SK-N-SH (cell line): Measurements from ENCODE around the gene PPP1R12B. TPM values are rescaled to one million over a fixed set of nuclear protein-coding genes. Genes with fewer than 3 reads are reported as not detected.

Experiments
- CTCF ChIA-PET: fragments of 300-600, 350-600 bp; formaldehyde crosslinking; extraction: SDS; loops from one replicate; lab custom pipeline; 2021; lab: Yijun Ruan, JAX
- POLR2A ChIA-PET: fragments of 350-600 bp; sonication (Branson Sonifier 250); formaldehyde crosslinking; extraction: SDS; loops from one replicate; lab custom pipeline; 2020; ENCODE audit warnings: antibody characterized with exemption, inconsistent platforms; lab: Yijun Ruan, JAX
- DNase-seq: peaks from one replicate; pipeline ENCODE4 v3.0.0; 2012
- H2AFZ ChIP-seq: fragments of 200-600 bp; sonication (generic); 2 replicates; pipeline ENCODE4 v1.8.1; 2016; ENCODE audit warnings: antibody characterized with exemption, mild to moderate bottlenecking, low read depth
- H3F3A ChIP-seq: fragments of 200-600 bp; sonication (generic); replicated peaks from 2 replicates; pipeline ENCODE3; 2016; ENCODE audit warnings: antibody characterized with exemption, mild to moderate bottlenecking; ENCODE audit not compliant: insufficient read depth
- H3K27ac ChIP-seq, 2 experiments: fragments of 200-500 bp in 1 of 2; fragments of 200-600 bp in 1 of 2; sonication (Bioruptor generic) in 1 of 2; sonication (generic), shearing (Covaris generic) in 1 of 2; 2 replicates each; pipeline versions ENCODE4 v1.5.1 to v1.6.1; 2014 to 2016; ENCODE audit warnings: low read depth in 2 of 2, inconsistent platforms in 1 of 2, low read length in 1 of 2, mild to moderate bottlenecking in 1 of 2, mixed read lengths in 1 of 2
- H3K27me3 ChIP-seq: fragments of 200-600 bp; sonication (generic), shearing (Covaris generic); 2 replicates; pipeline ENCODE4 v1.6.1; 2016; ENCODE audit warnings: mixed run types; ENCODE audit not compliant: insufficient read depth
- H3K36me3 ChIP-seq, 2 experiments: fragments of 200-500 bp in 1 of 2; fragments of 200-600 bp in 1 of 2; sonication (Bioruptor generic) in 1 of 2; sonication (generic) in 1 of 2; replicated peaks in 1 of 2; 2 replicates each; pipeline versions ENCODE3 to v1.5.1; 2014 to 2016; ENCODE audit warnings: low read length in 1 of 2, mild to moderate bottlenecking in 1 of 2; ENCODE audit not compliant: insufficient read depth in 2 of 2, control insufficient read depth in 1 of 2
- H3K4me1 ChIP-seq, 2 experiments: fragments of 200-500 bp in 1 of 2; fragments of 200-600 bp in 1 of 2; sonication (Bioruptor generic) in 1 of 2; sonication (generic), shearing (Covaris generic) in 1 of 2; 2 replicates each; pipeline versions ENCODE4 v1.5.1 to v1.6.1; 2014 to 2016; ENCODE audit warnings: low read depth in 1 of 2, low read length in 1 of 2, mixed run types in 1 of 2; ENCODE audit not compliant: insufficient read depth in 2 of 2, control insufficient read depth in 1 of 2
- H3K4me2 ChIP-seq: fragments of 200-600 bp; sonication (generic), shearing (Covaris generic); 2 replicates; pipeline ENCODE4 v1.6.1; 2017; ENCODE audit warnings: mixed run types
- H3K4me3 ChIP-seq, 2 experiments: fragments of 200-500 bp in 1 of 2; fragments of 200-600 bp in 1 of 2; sonication (Bioruptor generic) in 1 of 2; sonication (generic), shearing (Covaris generic) in 1 of 2; 2 replicates each; pipeline versions ENCODE4 v1.5.1 to v1.8.1; 2014 to 2016; ENCODE audit warnings: low read depth in 2 of 2, inconsistent platforms in 1 of 2, low read length in 1 of 2, mild to moderate bottlenecking in 1 of 2, mixed read lengths in 1 of 2, moderate library complexity in 1 of 2
- H3K79me2 ChIP-seq: fragments of 200-600 bp; sonication (generic); 2 replicates; pipeline ENCODE4 v1.8.1; 2017; ENCODE audit warnings: mild to moderate bottlenecking; ENCODE audit not compliant: insufficient read depth
- H3K9ac ChIP-seq: fragments of 200-600 bp; sonication (generic); 2 replicates; pipeline ENCODE4 v1.6.1; 2017; ENCODE audit warnings: mixed run types
- H3K9me2 ChIP-seq: fragments of 200-600 bp; sonication (generic); 2 replicates; pipeline ENCODE4 v1.6.1; 2017; ENCODE audit warnings: mixed run types
- H3K9me3 ChIP-seq: fragments of 200-600 bp; sonication (generic); 2 replicates; pipeline ENCODE4 v1.6.1; 2017; ENCODE audit warnings: mixed run types, mild to moderate bottlenecking, moderate library complexity
- H4K20me1 ChIP-seq: fragments of 200-600 bp; sonication (generic); 2 replicates; pipeline ENCODE4 v1.6.1; 2017; ENCODE audit warnings: mild to moderate bottlenecking, mixed run types; ENCODE audit not compliant: insufficient read depth
- EZH2phosphoT487 ChIP-seq: fragments of 200-600 bp; sonication (generic); IDR thresholded peaks from 2 replicates; pipeline ENCODE4 v1.6.1; 2017; ENCODE audit warnings: low read depth, mixed run types, mild to moderate bottlenecking, antibody characterized with exemption, moderate library complexity, borderline replicate concordance
- FOXJ3 ChIP-seq: sonication (generic); formaldehyde crosslinking; IDR thresholded peaks from 2 replicates; pipeline ENCODE4 v1.5.1; 2020; ENCODE audit warnings: mild to moderate bottlenecking, missing genetic modification reagents
- GATA2 ChIP-seq: sonication (generic); formaldehyde crosslinking; IDR thresholded peaks from 2 replicates; pipeline ENCODE4 v1.5.0; 2020; ENCODE audit warnings: mild to moderate bottlenecking, missing genetic modification reagents
- MEF2A ChIP-seq: IDR thresholded peaks from 2 replicates; pipeline ENCODE4 v1.4.0; 2012; ENCODE audit warnings: low read depth, borderline replicate concordance
- NFIC ChIP-seq: IDR thresholded peaks from 2 replicates; pipeline ENCODE4 v1.4.0; 2012; ENCODE audit warnings: borderline replicate concordance
- NRF1 ChIP-seq: IDR thresholded peaks from 2 replicates; pipeline ENCODE4 v1.6.1; 2012; ENCODE audit warnings: low read depth, mild to moderate bottlenecking, low read length
- RCOR1 ChIP-seq: fragments of 150-350 bp; IDR thresholded peaks from 2 replicates; pipeline ENCODE4 v1.6.1; 2017; ENCODE audit warnings: antibody characterized with exemption, low read length
- RFX5 ChIP-seq: IDR thresholded peaks from 2 replicates; pipeline ENCODE4 v1.6.1; 2012; ENCODE audit warnings: mild to moderate bottlenecking, improper control_type of control experiment, low read length
- SMC3 ChIP-seq: IDR thresholded peaks from 2 replicates; pipeline ENCODE4 v1.6.1; 2012; ENCODE audit warnings: low read depth, low read length, improper control_type of control experiment
- TCF12 ChIP-seq: IDR thresholded peaks from 2 replicates; pipeline ENCODE4 v1.4.0; 2012
- WGBS: methylation state at CpG from one replicate; pipeline ENCODE4 v1.1.6; 2017; ENCODE audit warnings: low lambda C conversion rate; 5-methylcytosine and 5-hydroxymethylcytosine counted together
- polyA plus RNA-seq, 3 experiments: library from polyadenylated mRNA; depleted of rRNA; stranded (reverse); fragments of >200 nt; gene quantifications; 2 replicates each; pipeline ENCODE4 v1.2.3, GENCODE V29; 2012
- TF ChIP-seq, protein P1 (sequence below): IDR thresholded peaks from 2 replicates; pipeline ENCODE4; 2012
- TF ChIP-seq, protein P2 (sequence below): fragments of 150-350 bp; IDR thresholded peaks from 2 replicates; pipeline ENCODE4 v1.6.1; 2016; ENCODE audit warnings: mild to moderate bottlenecking, low read depth, low read length
- TF ChIP-seq, protein P3 (sequence below): fragments of 150-350 bp; IDR thresholded peaks from 2 replicates; pipeline ENCODE4 v1.6.1; 2017; ENCODE audit warnings: antibody characterized with exemption, low read length, low read depth, borderline replicate concordance
- TF ChIP-seq, protein P4 (sequence below): fragments of 200-600 bp; sonication (generic); IDR thresholded peaks from 2 replicates; pipeline ENCODE4 v1.6.1; 2017; ENCODE audit warnings: antibody characterized with exemption, mild to moderate bottlenecking, moderate library complexity

Gene PPP1R12B
- polyA plus RNA-seq, 1 of the 3 experiments (the other 2 are of a cell fraction) = 2.8 TPM

DNA sequence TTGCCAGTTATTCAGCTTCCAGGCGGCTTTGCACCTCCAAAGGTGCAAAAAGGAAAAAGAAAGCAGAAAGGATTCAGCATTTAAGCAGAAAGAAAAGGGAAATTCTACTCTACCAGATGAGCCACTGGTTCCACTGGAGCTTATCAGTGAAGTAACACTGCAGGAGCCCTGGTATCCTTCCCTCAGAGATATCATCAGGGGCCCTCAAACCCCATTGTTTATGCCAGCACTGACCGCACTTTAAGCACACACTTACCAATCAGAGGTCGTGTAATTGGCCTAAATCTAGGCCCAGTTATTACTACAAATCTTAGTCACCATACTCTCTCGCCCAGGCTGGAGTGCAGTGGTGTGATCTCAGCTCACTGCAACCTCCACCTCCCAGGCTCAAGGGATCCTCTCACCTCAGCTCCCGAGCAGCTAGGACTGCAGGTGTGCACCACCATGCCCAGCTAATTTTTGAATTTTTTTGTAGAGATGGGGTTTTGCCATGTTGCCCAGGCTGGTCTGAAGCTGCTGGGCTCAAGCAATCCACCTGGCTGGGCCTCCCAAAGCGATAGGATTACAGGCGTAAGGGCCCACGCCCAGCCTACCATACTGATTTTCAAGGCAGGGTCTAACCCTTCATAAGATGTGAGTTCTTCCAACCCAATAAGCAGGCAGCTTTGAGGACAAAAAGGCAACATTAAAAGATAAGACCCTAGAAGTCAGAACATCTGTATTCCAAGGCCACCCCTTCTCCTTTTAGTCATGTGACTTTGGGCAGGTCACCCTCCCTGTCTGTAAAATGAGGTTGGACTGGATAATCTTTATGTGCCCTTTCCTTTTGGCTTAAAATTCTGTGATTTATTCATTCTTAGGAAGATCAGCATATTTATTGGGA lies 236.4 kb downstream of the PPP1R12B start:
- Histone ChIP-seq H3K9me3 (no peaks in the 10 kb centered on the region), H2AFZ (no peak overlapping the region), H4K20me1 (no peaks in the 10 kb centered on the region), H3K9ac (no peak overlapping the region), H3K4me1 (peaks cover 47 to 53% of the 10 kb centered on the region in 2 experiments)
- TF ChIP-seq NFIC (no peak), GATA2 (CRISPR knock-in tag) (no peak), SMC3 (no peak), MEF2A (no peak), EZH2phosphoT487 (no peak), NRF1 (no peak), FOXJ3 (CRISPR knock-in tag) (no peak), RCOR1 (no peak), TCF12 (no peak), RFX5 (no peak)
- TF ChIP-seq, protein P1, sequence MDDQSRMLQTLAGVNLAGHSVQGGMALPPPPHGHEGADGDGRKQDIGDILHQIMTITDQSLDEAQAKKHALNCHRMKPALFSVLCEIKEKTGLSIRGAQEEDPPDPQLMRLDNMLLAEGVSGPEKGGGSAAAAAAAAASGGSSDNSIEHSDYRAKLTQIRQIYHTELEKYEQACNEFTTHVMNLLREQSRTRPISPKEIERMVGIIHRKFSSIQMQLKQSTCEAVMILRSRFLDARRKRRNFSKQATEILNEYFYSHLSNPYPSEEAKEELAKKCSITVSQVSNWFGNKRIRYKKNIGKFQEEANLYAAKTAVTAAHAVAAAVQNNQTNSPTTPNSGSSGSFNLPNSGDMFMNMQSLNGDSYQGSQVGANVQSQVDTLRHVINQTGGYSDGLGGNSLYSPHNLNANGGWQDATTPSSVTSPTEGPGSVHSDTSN = no peak
- TF ChIP-seq, protein P2, sequence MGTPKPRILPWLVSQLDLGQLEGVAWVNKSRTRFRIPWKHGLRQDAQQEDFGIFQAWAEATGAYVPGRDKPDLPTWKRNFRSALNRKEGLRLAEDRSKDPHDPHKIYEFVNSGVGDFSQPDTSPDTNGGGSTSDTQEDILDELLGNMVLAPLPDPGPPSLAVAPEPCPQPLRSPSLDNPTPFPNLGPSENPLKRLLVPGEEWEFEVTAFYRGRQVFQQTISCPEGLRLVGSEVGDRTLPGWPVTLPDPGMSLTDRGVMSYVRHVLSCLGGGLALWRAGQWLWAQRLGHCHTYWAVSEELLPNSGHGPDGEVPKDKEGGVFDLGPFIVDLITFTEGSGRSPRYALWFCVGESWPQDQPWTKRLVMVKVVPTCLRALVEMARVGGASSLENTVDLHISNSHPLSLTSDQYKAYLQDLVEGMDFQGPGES = no peak
- TF ChIP-seq, protein P3, sequence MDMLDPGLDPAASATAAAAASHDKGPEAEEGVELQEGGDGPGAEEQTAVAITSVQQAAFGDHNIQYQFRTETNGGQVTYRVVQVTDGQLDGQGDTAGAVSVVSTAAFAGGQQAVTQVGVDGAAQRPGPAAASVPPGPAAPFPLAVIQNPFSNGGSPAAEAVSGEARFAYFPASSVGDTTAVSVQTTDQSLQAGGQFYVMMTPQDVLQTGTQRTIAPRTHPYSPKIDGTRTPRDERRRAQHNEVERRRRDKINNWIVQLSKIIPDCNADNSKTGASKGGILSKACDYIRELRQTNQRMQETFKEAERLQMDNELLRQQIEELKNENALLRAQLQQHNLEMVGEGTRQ = no peak
- TF ChIP-seq, protein P4, sequence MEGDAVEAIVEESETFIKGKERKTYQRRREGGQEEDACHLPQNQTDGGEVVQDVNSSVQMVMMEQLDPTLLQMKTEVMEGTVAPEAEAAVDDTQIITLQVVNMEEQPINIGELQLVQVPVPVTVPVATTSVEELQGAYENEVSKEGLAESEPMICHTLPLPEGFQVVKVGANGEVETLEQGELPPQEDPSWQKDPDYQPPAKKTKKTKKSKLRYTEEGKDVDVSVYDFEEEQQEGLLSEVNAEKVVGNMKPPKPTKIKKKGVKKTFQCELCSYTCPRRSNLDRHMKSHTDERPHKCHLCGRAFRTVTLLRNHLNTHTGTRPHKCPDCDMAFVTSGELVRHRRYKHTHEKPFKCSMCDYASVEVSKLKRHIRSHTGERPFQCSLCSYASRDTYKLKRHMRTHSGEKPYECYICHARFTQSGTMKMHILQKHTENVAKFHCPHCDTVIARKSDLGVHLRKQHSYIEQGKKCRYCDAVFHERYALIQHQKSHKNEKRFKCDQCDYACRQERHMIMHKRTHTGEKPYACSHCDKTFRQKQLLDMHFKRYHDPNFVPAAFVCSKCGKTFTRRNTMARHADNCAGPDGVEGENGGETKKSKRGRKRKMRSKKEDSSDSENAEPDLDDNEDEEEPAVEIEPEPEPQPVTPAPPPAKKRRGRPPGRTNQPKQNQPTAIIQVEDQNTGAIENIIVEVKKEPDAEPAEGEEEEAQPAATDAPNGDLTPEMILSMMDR = no peak
- TF ChIP-seq, all 33 proteins: peak for 0
- Histone ChIP-seq H3K36me3 (peaks cover 0 to 14% of the 10 kb centered on the region in 2 experiments), H3K27ac (no peak overlapping the region), H3K4me2 (no peak overlapping the region), H3K4me3 (no peak overlapping the region), H3F3A (peaks cover 19% of the 10 kb centered on the region), H3K79me2 (no peaks in the 10 kb centered on the region), H3K27me3 (no peaks in the 10 kb centered on the region), H3K9me2 (no peaks in the 10 kb centered on the region)
- ChIA-PET CTCF (interaction anchor here (0.8 to 7.7 kb wide), 6 partner anchors 14 to 97 kb away, joined by 3 to 57 read pairs (median 4); no protein-coding TSS in a partner anchor), POLR2A (no interaction called here)
- 93% methylated on average over 8 of the region's 8 CpGs for WGBS
- no peak for DNase-seq
